ENCODE measurements around the gene LPP. TPM values are rescaled to one million over a fixed set of nuclear protein-coding genes. Genes with fewer than 3 reads are reported as not detected.

The LPP gene
- total and polyA plus RNA-seq, 9 of the 15 experiments (the other 6 are each of a cell fraction or from before 2014, with no cell fraction given), result 0.07 to 0.18 TPM; not detected in 7

DNA sequence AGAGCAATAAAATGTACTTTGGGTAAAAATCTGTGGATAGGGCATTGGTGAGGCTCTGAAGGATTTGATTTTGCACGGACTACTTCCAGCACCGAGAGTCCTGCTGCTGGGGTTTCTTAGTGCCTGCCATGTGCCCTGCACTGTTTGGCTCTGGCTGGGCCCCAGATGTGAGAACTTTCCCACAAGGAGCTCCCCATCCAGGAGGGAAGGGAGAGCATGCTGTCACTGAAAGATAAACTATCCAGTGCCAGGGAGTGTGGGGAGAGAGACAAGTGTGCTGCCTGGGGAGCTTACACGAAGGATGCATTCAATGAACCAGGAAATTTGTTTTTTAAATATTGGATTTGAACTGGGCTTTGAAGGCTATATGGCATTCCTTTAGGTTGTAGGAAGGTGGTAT lies 30.2 kb downstream of the LPP start:
- no peak overlapping the region for H3K4me2 ChIP-seq (ENCODE audit: insufficient read depth, low read length)
- DNase-seq (ENCODE audit: extremely low read depth in 1 of 4, low spot score in 3 of 4) (no peak), ATAC-seq (no peak), FAIRE-seq (no peak)
- H3K36me3 ChIP-seq (ENCODE audit: control insufficient read depth, insufficient read depth, low read length), result no peaks in the 10 kb centered on the region
- H3K9me1 ChIP-seq (ENCODE audit: control insufficient read depth, insufficient read depth, low read length), result no peaks in the 10 kb centered on the region
- in situ Hi-C loops (cut with MboI) (no loop called here), intact Hi-C loops (cut with micrococcal nuclease) (no loop called here)
- 0% methylated on average over 3 of the region's 3 CpGs for WGBS (ENCODE audit: insufficient coverage, low coverage, missing lambda C conversion rate)
- H3K4me3 ChIP-seq, result no peak overlapping the region
- no peaks in the 10 kb centered on the region for H3K4me1 ChIP-seq (replicated peaks in 1 of 2; ENCODE audit: control insufficient read depth in 2 of 2, insufficient read depth in 2 of 2, low read length in 2 of 2)
- ChIA-PET CTCF (ENCODE audit: low intra/inter-chr PET ratio) (no interaction called here), POLR2A (no interaction called here)
- BruUV-seq (replicated peaks), result no TSS peak
- no peaks in the 10 kb centered on the region for H4K20me1 ChIP-seq (replicated peaks; ENCODE audit: control insufficient read depth, insufficient read depth, low read length)
- H2AFZ ChIP-seq (ENCODE audit: low read depth, low read length), result no peak overlapping the region
- H3K27ac ChIP-seq (ENCODE audit: extremely low read depth, low read depth, low read length), result no peak overlapping the region
- H3K27me3 ChIP-seq (ENCODE audit: control insufficient read depth in 2 of 2, insufficient read depth in 2 of 2, low read length in 2 of 2), result peaks cover 0 to 11% of the 10 kb centered on the region in 2 experiments; a peak in 1 of 5 replicates
- no peak overlapping the region for H3K9ac ChIP-seq (ENCODE audit: insufficient read depth in 1 of 2, low read depth in 2 of 2, low read length in 2 of 2)
- no peaks in the 10 kb centered on the region for H3K79me2 ChIP-seq (ENCODE audit: control insufficient read depth, insufficient read depth, low read length)
- H3K9me3 ChIP-seq (replicated peaks; ENCODE audit: control insufficient read depth, insufficient read depth, low read depth, low read length), result no peaks in the 10 kb centered on the region
- no peak for TF ChIP-seq ZSCAN32 (CRISPR knock-in tag; IDR thresholded peaks at IDR 0.05)
- TF ChIP-seq IRF2 (CRISPR knock-in tag; IDR thresholded peaks at IDR 0.05), result no peak
- no peak for TF ChIP-seq MCM7 (IDR thresholded peaks at IDR 0.05)
- no peak for TF ChIP-seq HMG20B (CRISPR knock-in tag; IDR thresholded peaks at IDR 0.05)
- TF ChIP-seq, protein P1, sequence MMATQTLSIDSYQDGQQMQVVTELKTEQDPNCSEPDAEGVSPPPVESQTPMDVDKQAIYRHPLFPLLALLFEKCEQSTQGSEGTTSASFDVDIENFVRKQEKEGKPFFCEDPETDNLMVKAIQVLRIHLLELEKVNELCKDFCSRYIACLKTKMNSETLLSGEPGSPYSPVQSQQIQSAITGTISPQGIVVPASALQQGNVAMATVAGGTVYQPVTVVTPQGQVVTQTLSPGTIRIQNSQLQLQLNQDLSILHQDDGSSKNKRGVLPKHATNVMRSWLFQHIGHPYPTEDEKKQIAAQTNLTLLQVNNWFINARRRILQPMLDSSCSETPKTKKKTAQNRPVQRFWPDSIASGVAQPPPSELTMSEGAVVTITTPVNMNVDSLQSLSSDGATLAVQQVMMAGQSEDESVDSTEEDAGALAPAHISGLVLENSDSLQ (IDR thresholded peaks at IDR 0.05), result no peak
- TF ChIP-seq, protein P2, sequence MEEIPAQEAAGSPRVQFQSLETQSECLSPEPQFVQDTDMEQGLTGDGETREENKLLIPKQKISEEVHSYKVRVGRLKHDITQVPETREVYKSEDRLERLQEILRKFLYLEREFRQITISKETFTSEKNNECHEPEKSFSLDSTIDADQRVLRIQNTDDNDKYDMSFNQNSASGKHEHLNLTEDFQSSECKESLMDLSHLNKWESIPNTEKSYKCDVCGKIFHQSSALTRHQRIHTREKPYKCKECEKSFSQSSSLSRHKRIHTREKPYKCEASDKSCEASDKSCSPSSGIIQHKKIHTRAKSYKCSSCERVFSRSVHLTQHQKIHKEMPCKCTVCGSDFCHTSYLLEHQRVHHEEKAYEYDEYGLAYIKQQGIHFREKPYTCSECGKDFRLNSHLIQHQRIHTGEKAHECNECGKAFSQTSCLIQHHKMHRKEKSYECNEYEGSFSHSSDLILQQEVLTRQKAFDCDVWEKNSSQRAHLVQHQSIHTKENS (CRISPR knock-in tag; IDR thresholded peaks at IDR 0.05), result no peak
- TF ChIP-seq ZNF175 (CRISPR knock-in tag; IDR thresholded peaks at IDR 0.05; ENCODE audit: low read depth), result no peak
- TF ChIP-seq ZNF583 (CRISPR knock-in tag; IDR thresholded peaks at IDR 0.05), result no peak
- TF ChIP-seq TCF7L2 (IDR thresholded peaks at IDR 0.05; ENCODE audit: low read depth, low read length), result no peak
- no peak for TF ChIP-seq CC2D1A (IDR thresholded peaks at IDR 0.05)
- TF ChIP-seq, protein P3, sequence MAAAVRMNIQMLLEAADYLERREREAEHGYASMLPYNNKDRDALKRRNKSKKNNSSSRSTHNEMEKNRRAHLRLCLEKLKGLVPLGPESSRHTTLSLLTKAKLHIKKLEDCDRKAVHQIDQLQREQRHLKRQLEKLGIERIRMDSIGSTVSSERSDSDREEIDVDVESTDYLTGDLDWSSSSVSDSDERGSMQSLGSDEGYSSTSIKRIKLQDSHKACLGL (CRISPR knock-in tag; IDR thresholded peaks at IDR 0.05; ENCODE audit: borderline replicate concordance, poor library complexity, severe bottlenecking), result no peak
- TF ChIP-seq SREBF1 (IDR thresholded peaks at IDR 0.05; ENCODE audit: borderline replicate concordance, low read depth, low read length), result no peak
- TF ChIP-seq CHD4 (IDR thresholded peaks at IDR 0.05; ENCODE audit: insufficient read depth, insufficient replicate concordance, low read depth, low read length, poor library complexity, severe bottlenecking), result no peak

All from K562 (cell line).